ENCODE measurements around the gene SRRM2.

The SRRM2 gene

DNA sequence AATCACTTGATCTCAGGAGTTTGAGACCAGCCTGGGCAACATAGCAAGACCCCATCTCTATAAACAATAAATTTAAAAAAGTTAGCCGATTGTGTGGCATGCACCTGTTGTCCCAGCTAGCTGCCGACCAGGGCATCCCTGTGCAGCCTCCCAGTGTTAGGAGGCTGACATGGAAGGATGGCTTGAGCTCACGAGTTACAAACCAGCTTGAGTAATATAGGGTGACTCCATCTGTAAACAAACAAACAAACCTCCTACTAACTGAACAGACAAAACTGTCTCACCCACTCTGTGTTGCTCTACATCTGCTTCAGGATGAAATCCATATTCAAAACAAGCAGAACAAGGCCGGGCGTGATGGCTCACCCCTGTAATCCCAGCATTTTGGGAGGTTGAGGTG lies 25.5 kb upstream of the SRRM2 start:
- Histone ChIP-seq H3K4me1 (ENCODE audit: control insufficient read depth in 1 of 2, insufficient read depth in 2 of 2, low read length in 2 of 2) (no peaks in the 10 kb centered on the region), H3K27me3 (ENCODE audit: low read depth, low read length) (peaks cover 4% of the 10 kb centered on the region), H3K36me3 (ENCODE audit: control insufficient read depth in 1 of 2, insufficient read depth in 2 of 2, low read length in 2 of 2) (no peaks in the 10 kb centered on the region), H3K4me3 (ENCODE audit: low read depth in 1 of 2, low read length in 2 of 2) (no peak overlapping the region), H3K9me3 (ENCODE audit: control insufficient read depth in 1 of 2, low read length in 2 of 2) (no peaks in the 10 kb centered on the region), H3K27ac (ENCODE audit: low read length) (no peak overlapping the region)

DNA sequence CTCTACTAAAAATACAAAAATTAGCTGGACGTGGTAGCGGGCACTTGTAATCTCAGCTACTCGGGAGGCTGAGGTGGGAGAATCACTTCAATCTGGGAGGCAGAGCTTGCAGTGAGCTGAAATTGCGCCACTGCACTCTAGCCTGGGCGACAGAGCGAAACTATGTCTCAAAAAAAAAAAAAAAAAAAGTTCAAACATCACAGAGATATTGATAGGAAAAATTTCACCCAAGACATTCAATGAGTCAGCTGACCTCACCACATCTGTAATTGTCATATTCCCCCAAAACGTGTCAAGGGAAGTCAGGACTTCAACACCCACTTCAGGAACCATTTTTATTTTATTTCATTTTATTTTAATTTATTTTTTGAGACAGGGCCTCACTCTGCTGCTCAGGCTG lies 24.4 kb upstream of the SRRM2 start:
- Histone ChIP-seq H3K36me3 (ENCODE audit: control insufficient read depth in 1 of 2, insufficient read depth in 2 of 2, low read length in 2 of 2) (no peaks in the 10 kb centered on the region), H3K4me1 (ENCODE audit: control insufficient read depth in 1 of 2, insufficient read depth in 2 of 2, low read length in 2 of 2) (no peaks in the 10 kb centered on the region), H3K9me3 (ENCODE audit: control insufficient read depth in 1 of 2, low read length in 2 of 2) (no peaks in the 10 kb centered on the region), H3K4me3 (ENCODE audit: low read depth in 1 of 2, low read length in 2 of 2) (no peak overlapping the region), H3K27ac (ENCODE audit: low read length) (no peak overlapping the region), H3K27me3 (ENCODE audit: low read depth, low read length) (peaks cover 4% of the 10 kb centered on the region)

DNA sequence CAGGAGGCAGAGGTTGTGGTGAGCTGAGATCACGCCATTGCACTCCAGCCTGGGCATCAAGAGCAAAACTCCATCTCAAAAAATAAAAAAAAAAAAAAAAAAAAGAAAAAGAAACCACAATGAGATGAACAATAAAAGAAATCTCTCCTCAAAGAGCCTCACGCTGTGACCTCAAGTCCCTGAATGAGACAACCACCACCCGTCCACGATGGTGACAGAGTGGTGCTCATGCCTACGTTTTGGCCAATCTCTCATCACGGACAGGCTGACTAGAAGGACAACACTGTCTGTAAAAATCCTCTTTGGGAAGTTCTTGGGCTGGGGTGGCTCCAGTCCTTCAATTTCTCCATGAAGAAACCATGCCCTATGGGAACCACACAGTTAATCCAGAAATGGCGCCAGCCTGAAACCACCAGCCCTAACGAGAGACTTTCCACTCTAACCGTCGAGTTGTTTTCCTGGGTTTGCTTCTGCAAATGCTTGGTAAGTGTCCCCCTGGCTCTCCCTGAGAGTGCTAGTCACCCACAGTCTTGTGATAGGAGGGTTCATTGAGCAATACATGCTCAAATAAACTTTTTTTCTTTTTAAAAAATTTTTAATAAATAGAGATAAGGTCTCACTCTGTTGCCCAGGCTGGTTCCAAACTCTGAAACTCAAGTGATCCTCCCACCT lies 17.5 kb upstream of the SRRM2 start:
- H3K27ac ChIP-seq (ENCODE audit: low read length), result no peak overlapping the region
- H3K9me3 ChIP-seq (ENCODE audit: control insufficient read depth in 1 of 2, low read length in 2 of 2), result no peaks in the 10 kb centered on the region
- no peaks in the 10 kb centered on the region for H3K4me1 ChIP-seq (ENCODE audit: control insufficient read depth in 1 of 2, insufficient read depth in 2 of 2, low read length in 2 of 2)
- no peaks in the 10 kb centered on the region for H3K36me3 ChIP-seq (ENCODE audit: control insufficient read depth in 1 of 2, insufficient read depth in 2 of 2, low read length in 2 of 2)
- no peak overlapping the region for H3K4me3 ChIP-seq (ENCODE audit: low read depth in 1 of 2, low read length in 2 of 2)
- no peaks in the 10 kb centered on the region for H3K27me3 ChIP-seq (ENCODE audit: low read depth, low read length)

DNA sequence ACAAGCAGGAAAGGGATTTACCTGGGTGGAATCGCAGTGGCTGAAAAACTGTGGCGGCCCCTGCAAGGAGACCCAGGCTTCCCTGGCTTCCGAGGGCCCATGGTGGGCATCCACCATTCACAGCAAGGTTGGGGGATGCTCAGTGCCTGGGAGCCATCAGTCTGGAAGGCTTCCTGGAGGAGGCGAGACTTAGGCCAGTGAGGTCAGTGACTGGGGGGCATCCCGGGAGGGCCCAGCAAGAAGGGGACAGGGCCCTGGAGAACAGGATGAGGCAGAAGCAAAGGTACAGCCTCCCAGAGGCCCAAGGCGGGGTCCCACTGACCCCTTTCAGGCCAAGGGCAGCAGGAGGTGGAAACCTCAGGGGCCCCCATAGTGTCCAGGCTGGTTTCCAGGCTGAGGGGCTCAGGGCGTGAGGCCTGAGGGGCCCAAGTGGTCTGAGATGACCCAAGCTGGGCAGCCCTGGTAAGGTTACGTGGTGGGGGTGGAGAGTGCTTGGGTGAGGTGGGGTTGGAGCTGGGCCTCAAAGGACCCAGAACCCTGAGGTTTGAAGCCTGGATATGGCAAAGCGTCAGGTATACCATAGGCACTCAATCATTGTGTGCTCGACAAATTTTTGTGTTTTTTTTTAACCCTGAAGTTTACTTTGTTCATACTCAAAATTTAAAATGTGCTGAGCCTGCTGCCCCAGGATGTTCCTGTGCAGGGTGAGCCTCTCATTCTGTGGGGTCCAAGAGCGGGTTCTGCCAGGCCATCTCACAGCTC lies 15.8 kb upstream of the SRRM2 start:
- no peaks in the 10 kb centered on the region for H3K9me3 ChIP-seq (ENCODE audit: control insufficient read depth in 1 of 2, low read length in 2 of 2)
- H3K36me3 ChIP-seq (ENCODE audit: control insufficient read depth in 1 of 2, insufficient read depth in 2 of 2, low read length in 2 of 2), result no peaks in the 10 kb centered on the region
- no peak overlapping the region for H3K27ac ChIP-seq (ENCODE audit: low read length)
- no peaks in the 10 kb centered on the region for H3K4me1 ChIP-seq (ENCODE audit: control insufficient read depth in 1 of 2, insufficient read depth in 2 of 2, low read length in 2 of 2)
- H3K4me3 ChIP-seq (ENCODE audit: low read depth in 1 of 2, low read length in 2 of 2), result no peak overlapping the region
- H3K27me3 ChIP-seq (ENCODE audit: low read depth, low read length), result no peaks in the 10 kb centered on the region

DNA sequence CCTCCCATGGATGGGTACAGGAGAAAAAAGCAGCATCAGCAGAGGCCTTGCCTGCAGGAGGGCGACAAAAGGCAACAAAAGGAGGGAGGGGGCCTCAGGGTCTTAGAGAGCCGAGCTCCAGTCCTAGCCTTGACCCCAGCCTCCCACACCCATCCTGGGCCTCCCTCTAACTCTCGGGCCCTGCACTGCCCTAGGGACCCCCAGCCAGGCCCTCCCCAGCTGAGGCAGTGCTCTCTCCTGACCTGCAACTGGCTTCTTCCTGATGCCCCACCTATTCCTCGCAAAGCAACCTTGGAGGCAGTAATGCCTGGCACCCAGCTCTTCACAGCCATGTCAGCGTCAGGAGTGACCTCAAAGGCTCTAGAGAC lies 15.2 kb upstream of the SRRM2 start:
- Histone ChIP-seq H3K27me3 (ENCODE audit: low read depth, low read length) (no peaks in the 10 kb centered on the region), H3K4me1 (ENCODE audit: control insufficient read depth in 1 of 2, insufficient read depth in 2 of 2, low read length in 2 of 2) (no peaks in the 10 kb centered on the region), H3K36me3 (ENCODE audit: control insufficient read depth in 1 of 2, insufficient read depth in 2 of 2, low read length in 2 of 2) (no peaks in the 10 kb centered on the region), H3K9me3 (ENCODE audit: control insufficient read depth in 1 of 2, low read length in 2 of 2) (no peaks in the 10 kb centered on the region), H3K27ac (ENCODE audit: low read length) (no peak overlapping the region), H3K4me3 (ENCODE audit: low read depth in 1 of 2, low read length in 2 of 2) (no peak overlapping the region)

DNA sequence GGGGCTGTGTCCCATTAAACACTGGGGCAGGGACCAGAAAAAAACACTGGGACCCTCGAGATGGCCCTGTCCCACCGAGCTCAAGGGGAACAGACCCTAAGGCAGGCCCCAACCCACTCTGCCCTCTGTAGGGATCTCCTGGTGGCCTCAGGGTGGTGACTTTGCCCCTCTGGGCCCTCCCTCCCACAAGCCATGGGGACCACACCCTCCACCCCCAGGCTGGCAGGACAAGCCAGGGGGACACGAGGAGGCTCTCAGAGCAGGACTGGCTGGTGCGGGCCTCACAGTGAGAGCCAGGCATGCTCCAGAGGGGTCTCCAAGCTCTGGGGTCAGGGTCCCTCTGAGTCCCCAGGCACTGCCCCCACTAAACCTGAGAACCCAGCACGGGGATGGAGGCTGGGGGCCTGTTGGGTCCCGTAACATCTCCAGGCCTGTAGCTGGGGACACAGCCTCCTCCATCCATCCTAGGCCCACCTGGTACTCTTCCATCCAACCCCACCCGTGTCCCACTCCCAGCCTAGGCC lies 14.5 kb upstream of the SRRM2 start:
- Histone ChIP-seq H3K4me3 (ENCODE audit: low read depth in 1 of 2, low read length in 2 of 2) (no peak overlapping the region), H3K27me3 (ENCODE audit: low read depth, low read length) (no peaks in the 10 kb centered on the region), H3K9me3 (ENCODE audit: control insufficient read depth in 1 of 2, low read length in 2 of 2) (no peaks in the 10 kb centered on the region), H3K4me1 (ENCODE audit: control insufficient read depth in 1 of 2, insufficient read depth in 2 of 2, low read length in 2 of 2) (no peaks in the 10 kb centered on the region), H3K36me3 (ENCODE audit: control insufficient read depth in 1 of 2, insufficient read depth in 2 of 2, low read length in 2 of 2) (no peaks in the 10 kb centered on the region), H3K27ac (ENCODE audit: low read length) (no peak overlapping the region)

DNA sequence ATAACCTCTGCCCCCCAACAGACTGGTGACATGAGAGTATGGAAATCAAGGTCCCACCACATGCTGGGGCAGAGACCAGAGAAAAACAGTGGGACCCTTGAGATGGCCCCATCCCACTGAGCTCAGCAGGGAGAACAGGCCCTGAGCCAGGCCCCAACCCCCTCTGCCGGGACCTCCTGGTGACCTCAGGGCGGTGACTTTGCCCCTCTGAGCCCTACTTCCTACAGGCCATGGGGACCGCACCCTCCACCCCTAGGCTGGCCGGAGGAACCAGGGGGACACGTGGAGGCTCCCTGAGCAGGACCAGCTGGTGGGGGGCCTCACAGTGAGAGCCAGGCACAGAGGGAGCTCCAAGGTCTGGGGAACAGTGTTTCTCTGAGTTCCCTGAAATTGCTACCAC lies 13.8 kb upstream of the SRRM2 start:
- no peak overlapping the region for H3K4me3 ChIP-seq (ENCODE audit: low read depth in 1 of 2, low read length in 2 of 2)
- no peak overlapping the region for H3K27ac ChIP-seq (ENCODE audit: low read length)
- H3K36me3 ChIP-seq (ENCODE audit: control insufficient read depth in 1 of 2, insufficient read depth in 2 of 2, low read length in 2 of 2), result no peaks in the 10 kb centered on the region
- no peaks in the 10 kb centered on the region for H3K27me3 ChIP-seq (ENCODE audit: low read depth, low read length)
- no peaks in the 10 kb centered on the region for H3K4me1 ChIP-seq (ENCODE audit: control insufficient read depth in 1 of 2, insufficient read depth in 2 of 2, low read length in 2 of 2)
- no peaks in the 10 kb centered on the region for H3K9me3 ChIP-seq (ENCODE audit: control insufficient read depth in 1 of 2, low read length in 2 of 2)

DNA sequence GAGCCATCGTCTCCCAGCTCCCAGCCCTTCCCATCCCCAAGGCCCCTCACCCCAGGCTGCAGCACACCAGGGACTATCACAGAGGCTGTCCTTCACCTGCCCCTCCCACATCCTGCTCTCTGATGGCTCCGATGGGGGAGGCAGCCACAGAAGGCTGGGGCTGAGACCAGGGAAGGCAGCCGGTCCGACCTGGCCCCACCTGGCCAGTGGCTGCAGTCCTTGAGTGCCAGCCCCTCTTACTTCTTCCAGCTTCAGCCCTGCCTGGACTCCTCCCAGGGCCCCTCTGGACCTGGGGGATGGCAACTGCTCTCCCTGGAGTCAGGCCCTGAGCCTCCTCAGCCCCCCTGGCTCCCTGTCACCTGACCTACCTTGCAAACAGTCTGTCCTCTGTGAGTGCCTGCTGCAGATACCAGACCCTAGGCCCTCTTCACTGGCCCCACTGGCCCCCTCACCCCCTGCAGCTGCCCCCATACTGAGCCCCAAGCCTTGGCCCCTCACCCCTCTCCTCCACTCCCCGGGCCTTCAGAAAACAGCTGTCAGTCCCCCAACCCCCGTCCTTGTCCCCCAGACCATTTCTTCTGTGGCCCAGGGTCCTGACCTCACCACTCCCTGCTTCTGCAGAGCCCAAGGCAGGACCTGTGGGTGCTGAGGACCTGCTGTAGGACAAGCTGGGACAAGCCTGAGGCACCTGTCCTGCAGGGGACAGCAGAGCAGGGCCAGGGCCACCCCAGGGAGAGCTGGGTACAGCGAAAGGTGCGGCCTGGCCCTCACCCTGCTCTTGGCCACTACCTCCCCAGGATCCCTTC lies 12.6 kb upstream of the SRRM2 start:
- H3K4me3 ChIP-seq (ENCODE audit: low read depth in 1 of 2, low read length in 2 of 2), result no peak overlapping the region
- no peaks in the 10 kb centered on the region for H3K9me3 ChIP-seq (ENCODE audit: control insufficient read depth in 1 of 2, low read length in 2 of 2)
- no peaks in the 10 kb centered on the region for H3K4me1 ChIP-seq (ENCODE audit: control insufficient read depth in 1 of 2, insufficient read depth in 2 of 2, low read length in 2 of 2)
- H3K36me3 ChIP-seq (ENCODE audit: control insufficient read depth in 1 of 2, insufficient read depth in 2 of 2, low read length in 2 of 2), result no peaks in the 10 kb centered on the region
- no peaks in the 10 kb centered on the region for H3K27me3 ChIP-seq (ENCODE audit: low read depth, low read length)
- H3K27ac ChIP-seq (ENCODE audit: low read length), result no peak overlapping the region

DNA sequence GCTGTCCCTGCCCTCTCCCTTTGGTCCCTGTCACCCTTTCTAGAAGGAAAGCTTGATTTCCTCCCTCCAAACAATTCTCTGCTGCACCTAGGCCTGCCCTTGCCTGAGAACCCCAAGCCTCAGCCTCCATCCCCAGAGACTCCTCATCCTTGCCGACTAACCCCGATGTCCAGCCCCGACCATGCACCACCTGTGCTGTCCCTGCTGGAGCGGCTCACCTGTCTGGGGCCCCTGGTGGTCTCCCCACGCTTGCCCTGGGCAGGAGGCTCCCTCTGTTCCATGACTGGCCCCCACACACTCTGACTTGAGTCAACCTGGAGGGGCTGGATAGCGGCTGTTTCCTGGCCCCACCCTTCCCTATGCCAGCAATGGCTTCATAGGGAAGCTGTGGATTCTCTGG lies 12.0 kb upstream of the SRRM2 start:
- Histone ChIP-seq H3K9me3 (ENCODE audit: control insufficient read depth in 1 of 2, low read length in 2 of 2) (no peaks in the 10 kb centered on the region), H3K4me1 (ENCODE audit: control insufficient read depth in 1 of 2, insufficient read depth in 2 of 2, low read length in 2 of 2) (no peaks in the 10 kb centered on the region), H3K27me3 (ENCODE audit: low read depth, low read length) (no peaks in the 10 kb centered on the region), H3K36me3 (ENCODE audit: control insufficient read depth in 1 of 2, insufficient read depth in 2 of 2, low read length in 2 of 2) (no peaks in the 10 kb centered on the region), H3K27ac (ENCODE audit: low read length) (no peak overlapping the region), H3K4me3 (ENCODE audit: low read depth in 1 of 2, low read length in 2 of 2) (no peak overlapping the region)

DNA sequence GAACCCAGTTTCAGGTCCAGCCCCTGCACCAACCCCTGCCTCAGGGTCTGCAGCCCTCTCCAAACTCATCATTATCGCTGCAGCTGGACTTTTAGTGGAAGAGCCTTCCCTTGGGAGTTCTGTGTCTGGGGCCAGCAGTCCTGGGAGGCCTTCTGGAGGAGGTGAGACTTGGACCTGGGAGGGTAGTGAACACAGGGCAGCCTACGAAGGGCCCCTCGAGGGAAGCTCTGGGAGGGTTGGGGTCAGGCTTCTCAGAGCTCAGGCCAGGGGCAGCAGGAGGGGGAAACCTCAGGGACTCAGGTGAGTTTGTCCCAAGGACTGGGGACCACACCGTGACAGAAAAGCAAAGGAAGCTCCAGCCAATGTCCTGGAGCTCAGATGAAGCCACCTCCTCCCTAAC lies 11.3 kb upstream of the SRRM2 start:
- no peak overlapping the region for H3K4me3 ChIP-seq (ENCODE audit: low read depth in 1 of 2, low read length in 2 of 2)
- H3K27ac ChIP-seq (ENCODE audit: low read length), result no peak overlapping the region
- no peaks in the 10 kb centered on the region for H3K27me3 ChIP-seq (ENCODE audit: low read depth, low read length)
- no peaks in the 10 kb centered on the region for H3K9me3 ChIP-seq (ENCODE audit: control insufficient read depth in 1 of 2, low read length in 2 of 2)
- H3K4me1 ChIP-seq (ENCODE audit: control insufficient read depth in 1 of 2, insufficient read depth in 2 of 2, low read length in 2 of 2), result no peaks in the 10 kb centered on the region
- H3K36me3 ChIP-seq (ENCODE audit: control insufficient read depth in 1 of 2, insufficient read depth in 2 of 2, low read length in 2 of 2), result no peaks in the 10 kb centered on the region

DNA sequence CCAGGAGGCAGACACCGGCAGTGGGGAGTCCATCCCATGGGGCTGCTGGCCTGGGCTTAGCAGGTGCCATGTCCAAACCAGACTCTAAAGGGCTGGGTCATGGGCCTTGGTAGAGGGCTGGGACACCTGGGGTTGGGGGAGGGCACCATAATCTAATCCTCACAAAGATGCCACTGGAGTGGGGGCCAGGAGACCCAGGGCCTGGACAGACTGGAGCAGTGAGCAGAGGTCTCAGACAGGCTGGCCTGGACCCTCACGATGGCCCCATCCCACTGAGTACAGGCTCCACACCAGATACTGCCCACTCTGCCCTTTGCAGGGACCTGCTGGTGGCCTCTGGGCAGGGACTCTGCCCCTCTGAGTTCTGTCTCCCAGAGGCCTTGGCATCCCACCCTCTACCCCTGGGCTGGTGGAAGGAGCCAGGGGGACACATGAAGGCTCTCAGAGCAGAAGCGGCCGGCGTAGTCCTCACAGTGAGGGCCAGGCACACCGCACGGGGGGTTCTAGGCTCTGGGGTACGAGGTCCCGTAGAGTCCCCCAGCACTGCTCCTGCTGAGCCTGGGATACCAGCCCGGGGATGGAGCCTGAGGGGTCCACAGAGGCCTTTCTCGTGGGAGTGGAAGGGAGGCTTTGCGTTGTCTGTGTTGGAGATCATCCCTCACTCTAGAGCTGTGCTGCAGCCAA lies 10.0 kb upstream of the SRRM2 start:
- Histone ChIP-seq H3K4me1 (ENCODE audit: control insufficient read depth in 1 of 2, insufficient read depth in 2 of 2, low read length in 2 of 2) (no peaks in the 10 kb centered on the region), H3K27me3 (ENCODE audit: low read depth, low read length) (no peaks in the 10 kb centered on the region), H3K27ac (ENCODE audit: low read length) (no peak overlapping the region), H3K36me3 (ENCODE audit: control insufficient read depth in 1 of 2, insufficient read depth in 2 of 2, low read length in 2 of 2) (no peaks in the 10 kb centered on the region), H3K4me3 (ENCODE audit: low read depth in 1 of 2, low read length in 2 of 2) (no peak overlapping the region), H3K9me3 (ENCODE audit: control insufficient read depth in 1 of 2, low read length in 2 of 2) (no peaks in the 10 kb centered on the region)

Measured in muscle layer of duodenum (tissue), 2 donors.